ENCODE data around the gene USP10. TPM values are rescaled to one million over a fixed set of nuclear protein-coding genes. Genes with fewer than 3 reads are reported as not detected.

The USP10 gene
- total and polyA plus RNA-seq, 5 donors from 2014 or later, result 64.0 to 112 (median 88.1) TPM

- Mint-ChIP-seq H3K27ac (peak overlapping the region in 2 of 3 donors; percentile 46 to 85), H3K4me1 (peaks cover 0 to 3% (median 0%) of the 10 kb centered on the region in 4 donors), H3K27me3 (no peaks in the 10 kb centered on the region), H3K36me3 (peaks cover 46% of the 10 kb centered on the region), H3K9me3 (no peaks in the 10 kb centered on the region), H3K4me3 (no peak overlapping the region)
- H3K4me3 ChIP-seq (ENCODE audit: low read depth, low read length), result no peak overlapping the region
- no peaks in the 10 kb centered on the region for H3K27me3 ChIP-seq (ENCODE audit: control insufficient read depth, insufficient read depth, low read length)
- peaks cover 77% of the 10 kb centered on the region for H3K36me3 ChIP-seq (ENCODE audit: control insufficient read depth, insufficient read depth, low read length)
- H3K9me3 ChIP-seq (ENCODE audit: control insufficient read depth in 2 of 2, low read length in 2 of 2), result no peaks in the 10 kb centered on the region
- H3K4me1 ChIP-seq (ENCODE audit: control insufficient read depth, insufficient read depth, low read length, poor library complexity, severe bottlenecking), result no peaks in the 10 kb centered on the region
- H3K27ac ChIP-seq (ENCODE audit: insufficient read depth, low read length, poor library complexity, severe bottlenecking), result no peak overlapping the region
- ATAC-seq (ENCODE audit: low read depth in 2 of 2) (no peak), DNase-seq (no peak)
These were observed 75.5 kb downstream of the USP10 start for GRCh38 chr16:84775262-84775810.

DNA sequence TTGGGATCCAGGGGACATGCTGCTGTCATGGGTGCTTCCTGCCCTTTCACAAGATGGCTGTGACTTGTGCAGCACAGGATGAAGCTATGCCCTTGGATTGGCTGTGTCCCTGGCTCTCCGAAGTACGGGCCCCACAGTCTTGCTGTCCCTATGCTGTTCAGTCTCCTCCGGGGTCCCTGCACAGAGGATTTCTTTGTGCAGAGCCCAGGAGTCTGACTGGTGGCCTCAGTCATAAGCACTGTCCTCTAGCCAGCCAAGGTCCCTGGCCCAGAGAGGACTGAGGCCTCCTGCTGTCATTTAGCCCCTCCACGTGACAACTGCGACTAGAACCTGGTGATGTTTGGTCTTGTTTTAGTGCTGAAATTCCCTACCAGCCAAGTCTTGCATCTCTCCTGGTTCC is 77.6 kb downstream of the USP10 start:
- Histone ChIP-seq H3K4me3 (ENCODE audit: low read depth, low read length) (no peak overlapping the region), H3K36me3 (ENCODE audit: control insufficient read depth, insufficient read depth, low read length) (peaks cover 67% of the 10 kb centered on the region), H3K4me1 (ENCODE audit: control insufficient read depth, insufficient read depth, low read length, poor library complexity, severe bottlenecking) (no peaks in the 10 kb centered on the region), H3K27me3 (ENCODE audit: control insufficient read depth, insufficient read depth, low read length) (no peaks in the 10 kb centered on the region), H3K9me3 (ENCODE audit: control insufficient read depth in 2 of 2, low read length in 2 of 2) (no peaks in the 10 kb centered on the region), H3K27ac (ENCODE audit: insufficient read depth, low read length, poor library complexity, severe bottlenecking) (no peak overlapping the region)
- H3K27me3 Mint-ChIP-seq, result no peaks in the 10 kb centered on the region
- H3K9me3 Mint-ChIP-seq, result no peaks in the 10 kb centered on the region
- DNase-seq (no peak), ATAC-seq (ENCODE audit: low read depth in 2 of 2) (no peak)
- H3K4me1 Mint-ChIP-seq, result peaks cover 0 to 6% (median 1%) of the 10 kb centered on the region in 4 donors
- peaks cover 50% of the 10 kb centered on the region for H3K36me3 Mint-ChIP-seq
- no peak overlapping the region for H3K27ac Mint-ChIP-seq
- no peak overlapping the region for H3K4me3 Mint-ChIP-seq

- H3K27ac Mint-ChIP-seq, result no peak overlapping the region
- Histone ChIP-seq H3K27ac (ENCODE audit: insufficient read depth, low read length, poor library complexity, severe bottlenecking) (no peak overlapping the region), H3K4me3 (ENCODE audit: low read depth, low read length) (no peak overlapping the region), H3K9me3 (ENCODE audit: control insufficient read depth in 2 of 2, low read length in 2 of 2) (no peaks in the 10 kb centered on the region), H3K27me3 (ENCODE audit: control insufficient read depth, insufficient read depth, low read length) (no peaks in the 10 kb centered on the region), H3K4me1 (ENCODE audit: control insufficient read depth, insufficient read depth, low read length, poor library complexity, severe bottlenecking) (no peaks in the 10 kb centered on the region), H3K36me3 (ENCODE audit: control insufficient read depth, insufficient read depth, low read length) (peaks cover 55% of the 10 kb centered on the region)
- peaks cover 0 to 6% (median 2%) of the 10 kb centered on the region in 4 donors for H3K4me1 Mint-ChIP-seq
- no peaks in the 10 kb centered on the region for H3K9me3 Mint-ChIP-seq
- DNase-seq (no peak), ATAC-seq (ENCODE audit: low read depth in 2 of 2) (no peak)
- H3K4me3 Mint-ChIP-seq, result no peak overlapping the region
- peaks cover 43% of the 10 kb centered on the region for H3K36me3 Mint-ChIP-seq
- H3K27me3 Mint-ChIP-seq, result no peaks in the 10 kb centered on the region
These were observed 78.9 kb downstream of the USP10 start for GRCh38 chr16:84778720-84779119.

GRCh38 chr16:84780063-84780462 is 80.3 kb downstream of the USP10 start:
- H3K27ac ChIP-seq (ENCODE audit: insufficient read depth, low read length, poor library complexity, severe bottlenecking), result no peak overlapping the region
- Mint-ChIP-seq H3K9me3 (no peaks in the 10 kb centered on the region), H3K4me3 (no peak overlapping the region), H3K4me1 (peaks cover 0 to 7% (median 3%) of the 10 kb centered on the region in 4 donors), H3K27ac (no peak overlapping the region), H3K27me3 (no peaks in the 10 kb centered on the region), H3K36me3 (peaks cover 36% of the 10 kb centered on the region)
- H3K9me3 ChIP-seq (ENCODE audit: control insufficient read depth in 2 of 2, low read length in 2 of 2), result no peaks in the 10 kb centered on the region
- DNase-seq, result no peak
- no peak overlapping the region for H3K4me3 ChIP-seq (ENCODE audit: low read depth, low read length)
- no peak for ATAC-seq (ENCODE audit: low read depth in 2 of 2)
- peaks cover 44% of the 10 kb centered on the region for H3K36me3 ChIP-seq (ENCODE audit: control insufficient read depth, insufficient read depth, low read length)
- H3K27me3 ChIP-seq (ENCODE audit: control insufficient read depth, insufficient read depth, low read length), result no peaks in the 10 kb centered on the region
- no peaks in the 10 kb centered on the region for H3K4me1 ChIP-seq (ENCODE audit: control insufficient read depth, insufficient read depth, low read length, poor library complexity, severe bottlenecking)

GRCh38 chr16:84780544-84781376 is 81.0 kb downstream of the USP10 start:
- Mint-ChIP-seq H3K36me3 (peaks cover 32% of the 10 kb centered on the region), H3K27ac (peak overlapping the region in 2 of 3 donors; percentile 63 to 79), H3K4me1 (peaks cover 0 to 7% (median 3%) of the 10 kb centered on the region in 4 donors), H3K9me3 (no peaks in the 10 kb centered on the region), H3K4me3 (no peak overlapping the region), H3K27me3 (no peaks in the 10 kb centered on the region)
- Histone ChIP-seq H3K27ac (ENCODE audit: insufficient read depth, low read length, poor library complexity, severe bottlenecking) (no peak overlapping the region), H3K4me3 (ENCODE audit: low read depth, low read length) (no peak overlapping the region), H3K36me3 (ENCODE audit: control insufficient read depth, insufficient read depth, low read length) (peaks cover 37% of the 10 kb centered on the region), H3K4me1 (ENCODE audit: control insufficient read depth, insufficient read depth, low read length, poor library complexity, severe bottlenecking) (no peaks in the 10 kb centered on the region), H3K27me3 (ENCODE audit: control insufficient read depth, insufficient read depth, low read length) (no peaks in the 10 kb centered on the region), H3K9me3 (ENCODE audit: control insufficient read depth in 2 of 2, low read length in 2 of 2) (no peaks in the 10 kb centered on the region)
- DNase-seq (no peak), ATAC-seq (ENCODE audit: low read depth in 2 of 2) (no peak)

DNA sequence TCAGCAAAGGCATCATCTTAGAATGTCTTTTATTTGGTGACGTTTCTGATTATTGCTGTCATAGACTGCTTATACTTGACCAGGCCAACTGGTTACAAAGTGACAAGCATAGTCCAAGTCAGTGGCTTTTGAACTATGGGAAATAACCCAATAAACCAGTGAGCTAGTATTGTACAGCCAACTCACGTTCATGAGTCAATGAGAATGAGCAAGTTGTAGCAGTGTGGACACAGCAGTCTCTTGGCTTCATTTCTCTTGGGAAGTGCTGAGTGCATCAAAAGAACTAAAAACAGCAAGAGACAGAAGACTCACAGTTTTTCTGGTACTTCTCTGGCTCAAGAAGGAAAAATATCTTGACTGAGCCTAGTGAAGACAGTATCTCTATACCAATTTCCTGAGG is 83.0 kb downstream of the USP10 start:
- H3K4me1 Mint-ChIP-seq, result peaks cover 0 to 7% (median 5%) of the 10 kb centered on the region in 4 donors
- no peak for ATAC-seq (ENCODE audit: low read depth in 2 of 2)
- H3K4me3 Mint-ChIP-seq, result no peak overlapping the region
- no peaks in the 10 kb centered on the region for H3K27me3 Mint-ChIP-seq
- H3K36me3 Mint-ChIP-seq, result peaks cover 26% of the 10 kb centered on the region
- no peaks in the 10 kb centered on the region for H3K4me1 ChIP-seq (ENCODE audit: control insufficient read depth, insufficient read depth, low read length, poor library complexity, severe bottlenecking)
- H3K9me3 ChIP-seq (ENCODE audit: control insufficient read depth in 2 of 2, low read length in 2 of 2), result no peaks in the 10 kb centered on the region
- no peaks in the 10 kb centered on the region for H3K9me3 Mint-ChIP-seq
- H3K4me3 ChIP-seq (ENCODE audit: low read depth, low read length), result no peak overlapping the region
- peaks cover 18% of the 10 kb centered on the region for H3K36me3 ChIP-seq (ENCODE audit: control insufficient read depth, insufficient read depth, low read length)
- no peak for DNase-seq
- H3K27ac ChIP-seq (ENCODE audit: insufficient read depth, low read length, poor library complexity, severe bottlenecking), result no peak overlapping the region
- no peaks in the 10 kb centered on the region for H3K27me3 ChIP-seq (ENCODE audit: control insufficient read depth, insufficient read depth, low read length)
- H3K27ac Mint-ChIP-seq, result no peak overlapping the region

DNA sequence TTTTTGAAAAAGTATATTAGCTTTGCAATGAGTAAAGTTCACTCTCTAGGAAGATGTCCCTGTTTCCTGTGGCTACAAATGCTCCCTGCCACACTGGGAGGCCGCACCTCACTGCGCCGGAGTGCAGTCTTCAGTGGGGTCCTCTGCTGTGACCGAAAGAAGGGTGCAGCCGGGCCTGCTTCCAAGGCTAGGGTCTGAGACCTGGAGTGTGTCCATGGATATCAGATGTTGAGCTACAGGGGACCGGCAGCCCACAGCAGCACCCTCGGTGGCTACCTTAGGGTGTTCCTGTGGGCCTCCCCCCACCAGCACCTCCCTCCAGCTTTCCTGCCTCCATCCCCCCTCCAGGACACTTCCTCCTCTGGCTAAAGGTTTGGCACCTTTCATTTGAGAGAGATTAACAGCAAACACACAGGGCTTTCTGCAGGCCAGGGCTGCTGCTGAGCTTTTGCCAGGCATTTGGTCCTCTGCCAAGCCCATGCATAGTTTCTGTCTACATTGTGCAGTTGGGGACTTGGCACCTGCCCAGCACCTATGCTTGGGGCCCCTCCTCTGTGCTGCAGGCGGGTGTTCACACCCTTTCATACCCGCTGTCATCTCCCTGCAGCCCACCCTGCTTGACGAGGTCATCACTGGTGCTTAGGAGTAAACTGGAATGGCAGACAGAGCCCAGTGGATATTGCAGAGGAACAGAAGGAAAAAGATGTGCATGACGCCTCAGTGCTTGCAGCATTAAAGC is 86.2 kb downstream of the USP10 start:
- no peaks in the 10 kb centered on the region for H3K36me3 ChIP-seq (ENCODE audit: control insufficient read depth, insufficient read depth, low read length)
- H3K4me1 ChIP-seq (ENCODE audit: control insufficient read depth, insufficient read depth, low read length, poor library complexity, severe bottlenecking), result no peaks in the 10 kb centered on the region
- H3K4me3 Mint-ChIP-seq, result no peak overlapping the region
- ATAC-seq (ENCODE audit: low read depth in 2 of 2) (no peak), DNase-seq (no peak)
- H3K9me3 ChIP-seq (ENCODE audit: control insufficient read depth in 2 of 2, low read length in 2 of 2), result no peaks in the 10 kb centered on the region
- H3K27me3 Mint-ChIP-seq, result no peaks in the 10 kb centered on the region
- peaks cover 0 to 7% (median 2%) of the 10 kb centered on the region in 4 donors for H3K4me1 Mint-ChIP-seq
- no peak overlapping the region for H3K27ac Mint-ChIP-seq
- H3K27me3 ChIP-seq (ENCODE audit: control insufficient read depth, insufficient read depth, low read length), result no peaks in the 10 kb centered on the region
- H3K9me3 Mint-ChIP-seq, result no peaks in the 10 kb centered on the region
- H3K27ac ChIP-seq (ENCODE audit: insufficient read depth, low read length, poor library complexity, severe bottlenecking), result no peak overlapping the region
- peaks cover 4% of the 10 kb centered on the region for H3K36me3 Mint-ChIP-seq
- H3K4me3 ChIP-seq (ENCODE audit: low read depth, low read length), result no peak overlapping the region
